ENCODE data around the gene LYPD3. TPM values are rescaled to one million over a fixed set of nuclear protein-coding genes. Genes with fewer than 3 reads are reported as not detected.

The LYPD3 gene
- total RNA-seq, 2 experiments from 2014 or later: not detected

- H3K4me3 ChIP-seq (ENCODE audit: low read depth, low read length, poor library complexity, severe bottlenecking): no peak overlapping the region
- no peaks in the 10 kb centered on the region for H3K4me1 ChIP-seq (ENCODE audit: insufficient read depth, low read length, poor library complexity, severe bottlenecking)
- H4K20me1 ChIP-seq (ENCODE audit: insufficient read depth, low read length): no peaks in the 10 kb centered on the region
- no peak overlapping the region for H3K27ac ChIP-seq (ENCODE audit: low read depth, low read length, poor library complexity, severe bottlenecking)
- TF ChIP-seq CTCF (conservative IDR thresholded peaks at IDR 0.05; ENCODE audit: low read length) (no peak), EZH2phosphoT487 (IDR thresholded peaks at IDR 0.05; ENCODE audit: borderline replicate concordance, low read depth, low read length) (no peak)
- no TSS peak for BruUV-seq (replicated peaks)
- no peaks in the 10 kb centered on the region for H3K79me2 ChIP-seq (ENCODE audit: insufficient read depth, low read depth, low read length)
- intact Hi-C loops (cut with micrococcal nuclease; ENCODE audit: unreplicated experiment): no loop called here
- no peak for DNase-seq (ENCODE audit: low spot score)
- no peak overlapping the region for H3K4me2 ChIP-seq (ENCODE audit: low read length)
- H3K9me3 ChIP-seq (ENCODE audit: low read length): no peaks in the 10 kb centered on the region
- no peak overlapping the region for H2AFZ ChIP-seq (ENCODE audit: low read length)
- no peaks in the 10 kb centered on the region for H3K9me2 ChIP-seq (ENCODE audit: insufficient read depth, low read length)
- CTCF ChIA-PET (ENCODE audit: unreplicated experiment): no interaction called here
- POLR2A ChIA-PET: no interaction called here
- no peaks in the 10 kb centered on the region for H3K36me3 ChIP-seq (ENCODE audit: insufficient read depth, low read length)
Measured at GRCh38 chr19:43479226-43479625, 13.8 kb upstream of the LYPD3 start.

- Histone ChIP-seq H3K9me2 (ENCODE audit: insufficient read depth, low read length) (no peaks in the 10 kb centered on the region), H3K4me2 (ENCODE audit: low read length) (no peak overlapping the region), H3K36me3 (ENCODE audit: insufficient read depth, low read length) (no peaks in the 10 kb centered on the region), H3K27ac (ENCODE audit: low read depth, low read length, poor library complexity, severe bottlenecking) (no peak overlapping the region), H3K4me1 (ENCODE audit: insufficient read depth, low read length, poor library complexity, severe bottlenecking) (no peaks in the 10 kb centered on the region), H3K9me3 (ENCODE audit: low read length) (no peaks in the 10 kb centered on the region), H4K20me1 (ENCODE audit: insufficient read depth, low read length) (no peaks in the 10 kb centered on the region), H3K4me3 (ENCODE audit: low read depth, low read length, poor library complexity, severe bottlenecking) (no peak overlapping the region), H3K79me2 (ENCODE audit: insufficient read depth, low read depth, low read length) (no peaks in the 10 kb centered on the region), H2AFZ (ENCODE audit: low read length) (no peak overlapping the region)
- no peak for DNase-seq (ENCODE audit: low spot score)
- intact Hi-C loops (cut with micrococcal nuclease; ENCODE audit: unreplicated experiment): no loop called here
- CTCF ChIA-PET (ENCODE audit: unreplicated experiment): no interaction called here
- no TSS peak for BruUV-seq (replicated peaks)
- POLR2A ChIA-PET: no interaction called here
- TF ChIP-seq EZH2phosphoT487 (IDR thresholded peaks at IDR 0.05; ENCODE audit: borderline replicate concordance, low read depth, low read length) (no peak), CTCF (conservative IDR thresholded peaks at IDR 0.05; ENCODE audit: low read length) (no peak)
Measured at GRCh38 chr19:43478323-43478722, 12.9 kb upstream of the LYPD3 start.

GRCh38 chr19:43476606-43477005 is 11.2 kb upstream of the LYPD3 start:
- intact Hi-C loops (cut with micrococcal nuclease; ENCODE audit: unreplicated experiment): no loop called here
- DNase-seq (ENCODE audit: low spot score): no peak
- BruUV-seq (replicated peaks): no TSS peak
- Histone ChIP-seq H2AFZ (ENCODE audit: low read length) (no peak overlapping the region), H4K20me1 (ENCODE audit: insufficient read depth, low read length) (no peaks in the 10 kb centered on the region), H3K4me3 (ENCODE audit: low read depth, low read length, poor library complexity, severe bottlenecking) (no peak overlapping the region), H3K4me1 (ENCODE audit: insufficient read depth, low read length, poor library complexity, severe bottlenecking) (no peaks in the 10 kb centered on the region), H3K27ac (ENCODE audit: low read depth, low read length, poor library complexity, severe bottlenecking) (no peak overlapping the region), H3K4me2 (ENCODE audit: low read length) (no peak overlapping the region), H3K36me3 (ENCODE audit: insufficient read depth, low read length) (no peaks in the 10 kb centered on the region), H3K79me2 (ENCODE audit: insufficient read depth, low read depth, low read length) (no peaks in the 10 kb centered on the region), H3K9me3 (ENCODE audit: low read length) (no peaks in the 10 kb centered on the region), H3K9me2 (ENCODE audit: insufficient read depth, low read length) (no peaks in the 10 kb centered on the region)
- CTCF ChIA-PET (ENCODE audit: unreplicated experiment): no interaction called here
- POLR2A ChIA-PET: interaction anchor here (0.6 to 0.7 kb wide), 2 partner anchors 20 to 55 kb away, joined by 3 to 4 read pairs; no protein-coding TSS in a partner anchor
- TF ChIP-seq EZH2phosphoT487 (IDR thresholded peaks at IDR 0.05; ENCODE audit: borderline replicate concordance, low read depth, low read length): no peak
- TF ChIP-seq CTCF (conservative IDR thresholded peaks at IDR 0.05; ENCODE audit: low read length): no peak

Measured in OCI-LY7 (cell line).